Keratinocyte (primary cell): Measurements from ENCODE around the gene CUEDC1. TPM values are rescaled to one million over a fixed set of nuclear protein-coding genes. Genes with fewer than 3 reads are reported as not detected.

ENCODE experiments used
- DNase-seq: peaks from one replicate; pipeline ENCODE4 v3.0.0-alpha.2; 2011; ENCODE audit warnings: low read depth, missing footprints, low spot score
- FAIRE-seq: peaks from 2 replicates; lab custom pipeline; 2011; peaks lifted over from hg19 to GRCh38; lab: Jason Lieb, UNC
- H2AFZ ChIP-seq: 2 replicates; pipeline ENCODE4 v1.6.0; 2012; ENCODE audit warnings: low read length, control low read depth, inconsistent platforms; ENCODE audit not compliant: control insufficient read depth
- H3K27ac ChIP-seq: 2 replicates; pipeline ENCODE4 v1.5.1; 2011; ENCODE audit warnings: low read length; ENCODE audit not compliant: control insufficient read depth, insufficient read depth
- H3K27me3 ChIP-seq: 3 replicates; pipeline ENCODE4 v1.6.0; 2011; ENCODE audit warnings: low read length; ENCODE audit not compliant: control insufficient read depth, insufficient read depth; ENCODE audit errors: extremely low read depth
- H3K36me3 ChIP-seq, 2 experiments: 2 replicates in 1 of 2; 3 replicates in 1 of 2; pipeline ENCODE4 v1.5.1; 2011; ENCODE audit warnings: low read length in 2 of 2, mild to moderate bottlenecking in 1 of 2; ENCODE audit not compliant: control insufficient read depth in 2 of 2, insufficient read depth in 2 of 2; ENCODE audit errors: extremely low read depth in 1 of 2
- H3K4me1 ChIP-seq: 3 replicates; pipeline ENCODE4 v1.5.1; 2011; ENCODE audit warnings: low read length; ENCODE audit not compliant: control insufficient read depth, insufficient read depth; ENCODE audit errors: extremely low read depth
- H3K4me2 ChIP-seq: 3 replicates; pipeline ENCODE4 v1.6.0; 2011; ENCODE audit warnings: low read depth, low read length; ENCODE audit not compliant: control insufficient read depth, insufficient read depth; ENCODE audit errors: extremely low read depth
- H3K4me3 ChIP-seq, 3 experiments: fragments of 200-600 bp in 1 of 3; sonication (generic) in 1 of 3; 2 replicates in 2 of 3; 3 replicates in 1 of 3; pipeline ENCODE4 v1.5.1; 2011 to 2016; ENCODE audit warnings: low read length in 3 of 3, mild to moderate bottlenecking in 3 of 3, control low read depth in 2 of 3, inconsistent platforms in 1 of 3, low read depth in 1 of 3, mixed read lengths in 1 of 3, mixed run types in 1 of 3, moderate library complexity in 1 of 3; ENCODE audit not compliant: control insufficient read depth in 2 of 3, insufficient read depth in 2 of 3; ENCODE audit errors: extremely low read depth in 1 of 3
- H3K79me2 ChIP-seq: 2 replicates; pipeline ENCODE4 v1.6.0; 2012; ENCODE audit warnings: low read length; ENCODE audit not compliant: control insufficient read depth, insufficient read depth
- H3K9ac ChIP-seq: 3 replicates; pipeline ENCODE4 v1.6.0; 2011; ENCODE audit warnings: low read length; ENCODE audit not compliant: control insufficient read depth, insufficient read depth; ENCODE audit errors: extremely low read depth
- H3K9me1 ChIP-seq: 3 replicates; pipeline ENCODE4 v1.6.0; 2011; ENCODE audit warnings: low read length; ENCODE audit not compliant: control insufficient read depth, insufficient read depth; ENCODE audit errors: extremely low read depth
- H3K9me3 ChIP-seq: 2 replicates; pipeline ENCODE4 v1.5.1; 2012; ENCODE audit warnings: low read depth, low read length; ENCODE audit not compliant: control insufficient read depth
- H4K20me1 ChIP-seq: 3 replicates; pipeline ENCODE4 v1.6.0; 2011; ENCODE audit warnings: low read length; ENCODE audit not compliant: control insufficient read depth, insufficient read depth; ENCODE audit errors: extremely low read depth
- CTCF ChIP-seq, 3 experiments: IDR thresholded peaks in 1 of 3; conservative IDR thresholded peaks in 1 of 3; optimal IDR thresholded peaks in 1 of 3; 2 replicates in 2 of 3; 3 replicates in 1 of 3; pipeline versions ENCODE3 to v1.5.1; 2011; ENCODE audit warnings: low read length in 3 of 3, mild to moderate bottlenecking in 3 of 3, moderate library complexity in 2 of 3, control low read depth in 1 of 3, inconsistent platforms in 1 of 3; ENCODE audit not compliant: insufficient read depth in 2 of 3; ENCODE audit errors: extremely low read depth in 1 of 3
- EZH2 ChIP-seq: IDR thresholded peaks from one replicate; pipeline ENCODE4 v1.6.1; 2012; ENCODE audit warnings: inconsistent platforms, mild to moderate bottlenecking, low read length, moderate library complexity
- dilution Hi-C: fragments of 300-500 bp; cut with MboI; formaldehyde crosslinking; loops from one replicate; pipeline ENCODE4 v1.7.0; 2020; ENCODE audit warnings: low sequenced_read_pairs; ENCODE audit not compliant: extremely low pct_ligation_motif_present
- polyA plus RNA-seq, 5 experiments: library from polyadenylated mRNA; depleted of rRNA in 3 of 5; stranded (reverse) in 3 of 5; stranded (forward) in 1 of 5; unstranded in 1 of 5; fragments of >200 nt; gene quantifications; 1 replicate in 1 of 5; 2 replicates in 3 of 5; 3 replicates in 1 of 5; pipeline versions ENCODE4 v1.2.1 to v1.2.3, GENCODE V29; 2011 to 2012; ENCODE audit warnings: missing spikeins in 2 of 5, low read depth in 1 of 5, low replicate concordance in 1 of 5

CUEDC1 gene
- polyA plus RNA-seq, 1 donor (not counting 4 experiments of a cell fraction or from before 2014, with no cell fraction given) = 12.9 TPM

DNA sequence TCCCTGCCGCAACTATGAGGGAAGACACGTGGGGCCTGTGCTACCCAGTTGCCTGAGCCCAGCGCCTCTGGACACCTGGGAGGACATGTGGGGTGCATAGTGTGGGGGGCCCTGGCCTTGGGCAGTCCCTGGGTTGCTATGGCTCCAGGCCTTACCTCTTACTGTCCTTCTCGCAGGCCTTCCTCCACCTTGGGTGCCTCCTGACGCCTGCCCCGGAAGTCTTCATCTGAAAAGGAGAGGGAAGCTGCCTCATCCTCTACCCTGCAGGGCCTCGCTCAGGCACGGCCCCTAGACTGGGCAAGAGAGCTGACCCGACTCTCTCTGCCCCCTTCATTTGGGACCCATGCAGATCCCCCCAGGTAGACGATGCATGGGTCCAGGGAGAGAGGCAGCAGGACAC, 88.9 kb downstream of the CUEDC1 start:
- TF ChIP-seq CTCF (optimal IDR thresholded peaks at IDR 0.05 in 1 of 3, IDR thresholded peaks at IDR 0.05 in 1 of 3, conservative IDR thresholded peaks at IDR 0.05 in 1 of 3; ENCODE audit: extremely low read depth in 1 of 3, insufficient read depth in 2 of 3, low read length in 3 of 3) = no peak
- TF ChIP-seq EZH2 = no peak
- dilution Hi-C loops = no loop called here
- peaks cover 45% of the 10 kb centered on the region for H3K4me1 ChIP-seq
- H3K36me3 ChIP-seq = peaks cover 3 to 12% of the 10 kb centered on the region in 2 experiments
- no peaks in the 10 kb centered on the region for H3K9me3 ChIP-seq
- H3K27me3 ChIP-seq = no peaks in the 10 kb centered on the region
- no peak overlapping the region for H3K4me3 ChIP-seq
- FAIRE-seq (no peak), DNase-seq (no peak)
- H2AFZ ChIP-seq = no peak overlapping the region
- no peak overlapping the region for H3K27ac ChIP-seq
- H4K20me1 ChIP-seq = no peaks in the 10 kb centered on the region
- no peak overlapping the region for H3K4me2 ChIP-seq
- no peak overlapping the region for H3K9ac ChIP-seq
- H3K79me2 ChIP-seq = no peaks in the 10 kb centered on the region
- peaks cover 2% of the 10 kb centered on the region for H3K9me1 ChIP-seq

DNA sequence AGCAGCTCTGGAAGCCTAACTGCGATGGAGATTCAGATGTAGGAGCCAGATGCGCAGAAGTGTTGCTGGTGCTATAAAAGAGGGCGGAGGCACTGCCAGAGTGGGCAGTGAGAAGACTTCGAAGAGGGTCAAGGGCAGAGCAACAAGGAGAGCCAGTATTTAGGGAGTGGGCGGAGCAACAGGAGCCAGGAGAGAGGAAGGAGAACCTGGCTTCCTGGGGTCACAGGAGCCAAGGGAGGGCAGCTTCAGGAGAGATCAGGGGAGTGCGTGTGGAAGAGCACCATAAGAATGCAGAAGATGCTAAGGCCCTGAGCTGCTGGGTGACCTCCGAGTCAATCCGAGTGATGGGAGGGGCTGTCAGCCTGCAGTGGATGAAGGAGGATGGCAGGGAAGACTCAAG, 90.9 kb downstream of the CUEDC1 start:
- no peaks in the 10 kb centered on the region for H3K9me3 ChIP-seq
- dilution Hi-C loops = no loop called here
- H3K4me1 ChIP-seq = peaks cover 41% of the 10 kb centered on the region
- DNase-seq (no peak), FAIRE-seq (no peak)
- H3K27ac ChIP-seq = no peak overlapping the region
- no peaks in the 10 kb centered on the region for H3K27me3 ChIP-seq
- H3K79me2 ChIP-seq = no peaks in the 10 kb centered on the region
- no peaks in the 10 kb centered on the region for H4K20me1 ChIP-seq
- H3K9ac ChIP-seq = no peak overlapping the region
- no peak overlapping the region for H3K4me2 ChIP-seq
- peaks cover 2% of the 10 kb centered on the region for H3K9me1 ChIP-seq
- TF ChIP-seq CTCF (optimal IDR thresholded peaks at IDR 0.05 in 1 of 3, IDR thresholded peaks at IDR 0.05 in 1 of 3, conservative IDR thresholded peaks at IDR 0.05 in 1 of 3; ENCODE audit: extremely low read depth in 1 of 3, insufficient read depth in 2 of 3, low read length in 3 of 3) (no peak), EZH2 (no peak)
- peaks cover 3 to 7% of the 10 kb centered on the region in 2 experiments for H3K36me3 ChIP-seq
- no peak overlapping the region for H3K4me3 ChIP-seq
- H2AFZ ChIP-seq = no peak overlapping the region
